Lower leg skin (tissue), 4 donors: Measurements from ENCODE around the gene MAP6. TPM values are rescaled to one million over a fixed set of nuclear protein-coding genes. Genes with fewer than 3 reads are reported as not detected.

Experiments
- DNase-seq, 2 donors: peaks; one replicate each; pipeline ENCODE4 v3.0.0-alpha.2; 2019; ENCODE audit warnings: low spot score in 2 of 2
- H3K4me3 ChIP-seq: fragments of 200-600 bp; sonication (generic); 2 replicates; pipeline ENCODE4 v1.5.1; 2017; ENCODE audit warnings: mild to moderate bottlenecking, low read depth; ENCODE audit not compliant: poor library complexity, severe bottlenecking
- CTCF ChIP-seq, 3 donors: fragments of 450-650 bp; IDR thresholded peaks; one replicate each; pipeline ENCODE4 v1.5.1; 2016; ENCODE audit warnings: antibody characterized with exemption in 3 of 3, mild to moderate bottlenecking in 3 of 3, moderate library complexity in 2 of 3
- POLR2A ChIP-seq, 2 donors: fragments of 450-650 bp; IDR thresholded peaks; one replicate each; pipeline ENCODE4 v1.6.1; 2016 to 2017; ENCODE audit warnings: antibody characterized with exemption in 2 of 2, mild to moderate bottlenecking in 1 of 2, moderate library complexity in 1 of 2
- WGBS, 2 donors: methylation state at CpG; one replicate each; pipeline ENCODE4 v1.1.5; 2018; 5-methylcytosine and 5-hydroxymethylcytosine counted together
- intact Hi-C: fragments of 100-400 bp; cut with DNase I; formaldehyde crosslinking; loops from one replicate; pipeline ENCODE4 v1.15.0; 2023; ENCODE audit warnings: low total_unique reads
- total RNA-seq, 4 donors: library from RNA; depleted of rRNA; stranded (reverse); fragments of >200 nt; gene quantifications; one replicate each; pipeline ENCODE4 v1.1.0, GENCODE V29; 2016

Gene MAP6
- total RNA-seq, 4 donors from 2014 or later, result 3.1 to 16.1 (median 10.0) TPM

DNA sequence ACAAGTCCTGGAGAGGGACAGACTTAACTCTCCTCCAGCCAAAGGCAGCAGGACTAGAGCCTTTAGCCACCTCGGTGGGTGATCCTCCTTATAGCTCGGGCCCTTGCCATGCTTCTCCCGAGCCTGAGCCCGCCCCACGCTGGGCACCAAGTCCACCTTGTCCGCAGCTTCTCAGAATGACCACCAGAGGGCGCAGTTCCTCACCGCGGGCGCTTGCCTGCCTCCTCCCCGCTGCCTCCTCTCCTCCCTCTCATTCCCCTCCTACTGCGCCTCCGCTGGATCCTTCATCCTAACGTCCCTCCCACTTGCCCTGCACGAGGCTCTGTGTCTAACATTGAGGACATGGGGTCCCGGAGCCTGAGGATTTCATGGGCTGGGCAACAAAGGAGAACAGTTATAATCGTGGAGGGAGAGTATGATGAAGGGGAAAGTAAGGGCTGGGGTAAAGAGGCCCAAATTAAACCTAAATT is 37.5 kb upstream of the MAP6 start:
- intact Hi-C loops, result no loop called here
- no peak overlapping the region for H3K4me3 ChIP-seq
- TF ChIP-seq POLR2A (IDR thresholded peaks at IDR 0.05) (no peak), CTCF (IDR thresholded peaks at IDR 0.05) (peak in 1 of 3 donors; percentile 54)
- WGBS, 2 donors, result 4 to 6% methylated on average over 17 of the region's 17 CpGs
- DNase-seq, result peak in 1 of 2 donors; percentile 92

- TF ChIP-seq POLR2A (IDR thresholded peaks at IDR 0.05), result no peak
- no peak for TF ChIP-seq CTCF (IDR thresholded peaks at IDR 0.05)
- no peak for DNase-seq
- intact Hi-C loops, result loop anchor here (2.0 kb wide), 1 partner anchor 65 kb away; no protein-coding TSS in a partner anchor
- H3K4me3 ChIP-seq, result no peak overlapping the region
- WGBS, 2 donors, result 88 to 94% methylated on average over 3 of the region's 3 CpGs
Observed at GRCh38 chr11:75705541-75705940, 36.7 kb upstream of the MAP6 start.

GRCh38 chr11:75703695-75704237 is 34.9 kb upstream of the MAP6 start:
- intact Hi-C loops, result loop anchor here (2.0 kb wide), 1 partner anchor 67 kb away; no protein-coding TSS in a partner anchor
- DNase-seq, result no peak
- WGBS, 2 donors, result 82 to 93% methylated on average over 7 of the region's 7 CpGs
- no peak overlapping the region for H3K4me3 ChIP-seq
- TF ChIP-seq POLR2A (IDR thresholded peaks at IDR 0.05), result no peak
- no peak for TF ChIP-seq CTCF (IDR thresholded peaks at IDR 0.05)

DNA sequence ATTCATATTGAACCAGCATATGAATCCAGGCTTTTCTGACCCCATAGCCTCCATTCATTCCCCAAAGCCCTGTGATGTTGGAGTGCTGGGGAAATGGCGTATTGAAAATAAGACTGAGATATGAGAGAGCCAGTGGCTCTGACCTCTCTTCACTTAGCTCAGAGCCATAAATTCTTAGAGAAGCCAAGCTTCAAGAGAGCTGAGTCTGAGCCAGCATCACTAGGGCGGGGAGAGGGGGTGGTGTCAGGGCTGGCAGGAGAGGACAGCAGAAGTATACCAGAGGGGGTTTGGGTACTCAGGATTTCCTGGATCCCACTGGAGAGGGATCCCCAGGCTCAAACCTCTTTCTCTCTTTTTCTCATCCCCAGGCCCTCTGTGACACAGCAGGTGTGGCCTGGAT is 32.1 kb upstream of the MAP6 start:
- no peak for DNase-seq
- 33 to 79% methylated on average over 2 of the region's 2 CpGs for whole genome bisulfite sequencing, 2 donors
- H3K4me3 ChIP-seq, result no peak overlapping the region
- intact Hi-C loops, result no loop called here
- TF ChIP-seq POLR2A (IDR thresholded peaks at IDR 0.05) (no peak), CTCF (IDR thresholded peaks at IDR 0.05) (no peak)

DNA sequence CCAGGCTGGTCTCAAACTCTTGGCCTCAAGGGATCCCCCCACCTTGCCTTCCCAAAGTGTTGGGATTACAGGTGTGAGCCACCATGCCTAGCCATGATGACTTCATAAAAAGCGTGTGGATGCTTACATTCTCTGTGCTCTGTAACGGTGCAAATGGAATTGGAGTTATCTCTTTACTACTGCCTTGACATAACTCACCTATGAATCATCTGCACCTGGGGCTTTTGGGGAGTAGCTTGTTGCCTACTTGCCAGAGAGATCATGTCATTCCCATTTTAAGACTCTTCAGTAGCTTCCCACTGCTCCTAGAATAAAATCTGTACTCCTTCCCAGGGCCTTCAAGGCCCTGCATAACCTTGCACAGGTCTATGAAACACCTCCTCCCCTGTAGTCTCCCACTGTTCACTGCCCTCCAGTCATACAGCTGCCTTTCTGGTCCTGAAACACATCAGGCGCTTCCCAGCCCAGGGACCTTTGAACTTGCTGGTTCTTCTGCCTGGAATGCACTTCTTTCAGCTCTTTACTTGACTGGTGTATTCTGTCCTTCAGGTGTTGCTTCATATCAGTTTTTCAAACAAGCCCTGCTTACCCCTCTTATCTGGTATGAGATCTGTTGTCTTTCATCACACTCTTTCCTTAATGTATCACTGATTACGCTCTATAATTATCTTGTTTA is 29.2 kb upstream of the MAP6 start:
- 53 to 68% methylated on average over 4 of the region's 4 CpGs for WGBS, 2 donors
- TF ChIP-seq POLR2A (IDR thresholded peaks at IDR 0.05), result no peak
- TF ChIP-seq CTCF (IDR thresholded peaks at IDR 0.05), result no peak
- H3K4me3 ChIP-seq, result no peak overlapping the region
- no peak for DNase-seq
- intact Hi-C loops, result no loop called here
